Measurements from ENCODE around the gene DISP3. TPM values are rescaled to one million over a fixed set of nuclear protein-coding genes. Genes with fewer than 3 reads are reported as not detected.

DISP3 gene
- total RNA-seq, 1 donor from 2014 or later, result 4.7 TPM

- Mint-ChIP-seq H3K9me3 (peaks cover 9% of the 10 kb centered on the region), H3K27me3 (peaks cover 6% of the 10 kb centered on the region), H3K4me1 (ENCODE audit: unreplicated experiment) (no peaks in the 10 kb centered on the region), H3K4me3 (no peak overlapping the region), H3K27ac (no peak overlapping the region), H3K36me3 (peaks cover 17% of the 10 kb centered on the region)
- no peak for DNase-seq (ENCODE audit: extremely low spot score, unreplicated experiment)
- TF ChIP-seq, protein P1, sequence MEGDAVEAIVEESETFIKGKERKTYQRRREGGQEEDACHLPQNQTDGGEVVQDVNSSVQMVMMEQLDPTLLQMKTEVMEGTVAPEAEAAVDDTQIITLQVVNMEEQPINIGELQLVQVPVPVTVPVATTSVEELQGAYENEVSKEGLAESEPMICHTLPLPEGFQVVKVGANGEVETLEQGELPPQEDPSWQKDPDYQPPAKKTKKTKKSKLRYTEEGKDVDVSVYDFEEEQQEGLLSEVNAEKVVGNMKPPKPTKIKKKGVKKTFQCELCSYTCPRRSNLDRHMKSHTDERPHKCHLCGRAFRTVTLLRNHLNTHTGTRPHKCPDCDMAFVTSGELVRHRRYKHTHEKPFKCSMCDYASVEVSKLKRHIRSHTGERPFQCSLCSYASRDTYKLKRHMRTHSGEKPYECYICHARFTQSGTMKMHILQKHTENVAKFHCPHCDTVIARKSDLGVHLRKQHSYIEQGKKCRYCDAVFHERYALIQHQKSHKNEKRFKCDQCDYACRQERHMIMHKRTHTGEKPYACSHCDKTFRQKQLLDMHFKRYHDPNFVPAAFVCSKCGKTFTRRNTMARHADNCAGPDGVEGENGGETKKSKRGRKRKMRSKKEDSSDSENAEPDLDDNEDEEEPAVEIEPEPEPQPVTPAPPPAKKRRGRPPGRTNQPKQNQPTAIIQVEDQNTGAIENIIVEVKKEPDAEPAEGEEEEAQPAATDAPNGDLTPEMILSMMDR (conservative IDR thresholded peaks at IDR 0.05), result no peak
Measured at GRCh38 chr1:11504599-11504998, 25.6 kb downstream of the DISP3 start.

GRCh38 chr1:11505591-11506538, 26.9 kb downstream of the DISP3 start:
- Mint-ChIP-seq H3K4me3 (no peak overlapping the region), H3K27ac (no peak overlapping the region), H3K36me3 (peaks cover 20% of the 10 kb centered on the region), H3K27me3 (no peaks in the 10 kb centered on the region), H3K9me3 (peaks cover 9% of the 10 kb centered on the region), H3K4me1 (ENCODE audit: unreplicated experiment) (no peaks in the 10 kb centered on the region)
- no peak for DNase-seq (ENCODE audit: extremely low spot score, unreplicated experiment)
- TF ChIP-seq, protein P1 (conservative IDR thresholded peaks at IDR 0.05), result no peak

DNA sequence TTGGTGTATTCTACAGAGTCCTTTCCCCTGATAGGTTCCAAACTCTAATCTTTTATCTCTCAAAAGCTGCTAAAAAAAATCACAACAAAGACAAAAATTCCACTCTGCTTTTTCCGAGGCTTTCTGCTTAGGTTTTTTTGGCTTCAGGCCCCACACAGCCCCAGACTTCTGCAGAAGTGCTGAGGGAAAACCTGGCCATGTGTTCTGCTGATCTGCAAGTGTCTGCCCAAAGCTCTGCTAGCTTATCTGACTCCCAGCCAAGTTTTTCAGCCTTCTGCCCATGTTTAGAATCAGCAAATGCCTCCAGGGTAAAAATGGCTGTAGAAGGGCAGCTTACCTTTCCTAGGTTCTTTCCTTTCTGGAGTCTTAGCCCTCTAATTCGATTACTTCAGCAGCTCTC, 28.4 kb downstream of the DISP3 start:
- DNase-seq (ENCODE audit: extremely low spot score, unreplicated experiment), result no peak
- peaks cover 16% of the 10 kb centered on the region for H3K36me3 Mint-ChIP-seq

GRCh38 chr1:11513681-11514080, 34.7 kb downstream of the DISP3 start:
- H3K27me3 Mint-ChIP-seq, result no peaks in the 10 kb centered on the region
- peaks cover 3% of the 10 kb centered on the region for H3K36me3 Mint-ChIP-seq
- H3K27ac Mint-ChIP-seq, result no peak overlapping the region
- DNase-seq (ENCODE audit: extremely low spot score, unreplicated experiment), result no peak
- H3K4me1 Mint-ChIP-seq (ENCODE audit: unreplicated experiment), result no peaks in the 10 kb centered on the region
- H3K4me3 Mint-ChIP-seq, result no peak overlapping the region
- TF ChIP-seq, protein P1 (conservative IDR thresholded peaks at IDR 0.05), result no peak
- peaks cover 5% of the 10 kb centered on the region for H3K9me3 Mint-ChIP-seq

More for the DNA sequence above, 28.4 kb downstream of the DISP3 start:
- Mint-ChIP-seq H3K4me1 (ENCODE audit: unreplicated experiment) (no peaks in the 10 kb centered on the region), H3K27me3 (no peaks in the 10 kb centered on the region), H3K4me3 (no peak overlapping the region), H3K9me3 (peaks cover 10% of the 10 kb centered on the region), H3K27ac (no peak overlapping the region)
- TF ChIP-seq, protein P1 (conservative IDR thresholded peaks at IDR 0.05), result no peak

- no peak overlapping the region for H3K27ac Mint-ChIP-seq
- H3K9me3 Mint-ChIP-seq, result peaks cover 5% of the 10 kb centered on the region
- H3K4me3 Mint-ChIP-seq, result no peak overlapping the region
- no peaks in the 10 kb centered on the region for H3K4me1 Mint-ChIP-seq (ENCODE audit: unreplicated experiment)
- H3K36me3 Mint-ChIP-seq, result peaks cover 3% of the 10 kb centered on the region
- DNase-seq (ENCODE audit: extremely low spot score, unreplicated experiment), result no peak
- TF ChIP-seq, protein P1 (conservative IDR thresholded peaks at IDR 0.05), result no peak
- no peaks in the 10 kb centered on the region for H3K27me3 Mint-ChIP-seq
Measured at GRCh38 chr1:11514366-11514765, 35.4 kb downstream of the DISP3 start.
